GM12875 (cell line): ENCODE results near the gene NEU3.
"Not testable (repeated sequence)": the region's sequence is repeated elsewhere in the genome, so short reads cannot be mapped to it uniquely, and the experiment has no call there.

Experiments
- H3K4me3 ChIP-seq: one replicate; pipeline ENCODE4 v1.5.1; 2011; ENCODE audit warnings: low read depth, low read length, control low read depth
- CTCF ChIP-seq: IDR thresholded peaks from 2 replicates; pipeline ENCODE4 v1.5.1; 2011; ENCODE audit warnings: low read depth, mild to moderate bottlenecking, control low read depth, inconsistent platforms, low read length, moderate library complexity, borderline replicate concordance; ENCODE audit not compliant: insufficient read depth

Gene NEU3

GRCh38 chr11:75004215-75004614 lies 15.5 kb downstream of the NEU3 start:
- TF ChIP-seq CTCF: no peak
- no peak overlapping the region for H3K4me3 ChIP-seq

- no peak for TF ChIP-seq CTCF
- no peak overlapping the region for H3K4me3 ChIP-seq
Measured at GRCh38 chr11:75011357-75011756, 22.6 kb downstream of the NEU3 start.

- H3K4me3 ChIP-seq: no peak overlapping the region
- TF ChIP-seq CTCF: no peak
Measured at GRCh38 chr11:75011872-75012271, 23.1 kb downstream of the NEU3 start.

- no peak for TF ChIP-seq CTCF
- no peak overlapping the region for H3K4me3 ChIP-seq
Measured at GRCh38 chr11:75013051-75013450, 24.3 kb downstream of the NEU3 start.

- H3K4me3 ChIP-seq: no peak overlapping the region
- TF ChIP-seq CTCF: no peak
Measured at GRCh38 chr11:75014129-75014528, 25.4 kb downstream of the NEU3 start.

GRCh38 chr11:75019200-75019599 lies 30.5 kb downstream of the NEU3 start:
- H3K4me3 ChIP-seq: not testable (repeated sequence)

GRCh38 chr11:75020328-75020727 lies 31.6 kb downstream of the NEU3 start:
- not testable (repeated sequence) for H3K4me3 ChIP-seq

- no peak overlapping the region for H3K4me3 ChIP-seq
- TF ChIP-seq CTCF: no peak
Measured at GRCh38 chr11:75022296-75022695, 33.6 kb downstream of the NEU3 start.
